ENCODE measurements around the gene SERPINH1. TPM values are rescaled to one million over a fixed set of nuclear protein-coding genes. Genes with fewer than 3 reads are reported as not detected.

SERPINH1 gene
- total RNA-seq, 1 experiment from 2014 or later, result 89.8 TPM

DNA sequence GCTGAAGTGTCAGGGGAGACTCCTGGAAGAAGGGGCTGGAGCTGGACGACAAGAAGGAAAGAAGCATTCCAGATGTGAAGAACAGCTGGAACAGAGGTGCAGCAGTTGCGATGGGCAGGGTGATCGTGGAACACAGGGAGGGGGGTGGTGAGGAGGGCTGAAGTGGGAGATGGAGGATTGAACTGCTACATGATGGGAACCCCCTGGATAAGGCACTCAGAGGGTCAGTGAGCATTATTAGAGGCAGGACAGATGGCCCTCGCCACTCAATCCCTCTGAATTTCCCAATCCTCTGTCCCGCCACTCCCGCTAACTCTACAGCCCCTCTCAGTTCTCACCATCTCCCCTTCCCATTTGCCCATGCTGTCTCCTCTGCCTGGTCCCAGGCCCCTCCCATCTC, 14.0 kb downstream of the SERPINH1 start:
- TF ChIP-seq CTCF (IDR thresholded peaks at IDR 0.05) (no peak), REST (IDR thresholded peaks at IDR 0.05; ENCODE audit: insufficient read depth in 1 of 2, low read depth in 2 of 2, low read length in 1 of 2) (no peak), POLR2AphosphoS5 (IDR thresholded peaks at IDR 0.05; ENCODE audit: low read depth, low read length) (no peak), TCF7L2 (IDR thresholded peaks at IDR 0.05; ENCODE audit: low read depth, low read length) (no peak), SIN3A (IDR thresholded peaks at IDR 0.05; ENCODE audit: borderline replicate concordance, insufficient read depth, low read depth, low read length) (no peak)
- in situ Hi-C loops (cut with HindIII; ENCODE audit: low pct_unique_long_range_greater_than_20kb, low sequenced_read_pairs), result no loop called here
- H3K4me1 ChIP-seq (ENCODE audit: control insufficient read depth, insufficient read depth, low read length), result no peaks in the 10 kb centered on the region; the same call in 1 of the 2 replicates
- ChIA-PET CTCF (interaction anchor here (0.7 to 1.1 kb wide), 10 partner anchors 10 to 509 kb away, joined by 3 to 5 read pairs (median 3); no protein-coding TSS in a partner anchor), POLR2A (interaction anchor here (0.6 kb wide), 1 partner anchor 553 kb away, joined by 3 read pairs; no protein-coding TSS in a partner anchor)
- H3K27ac ChIP-seq (ENCODE audit: low read length), result no peak overlapping the region
- no TSS peak for BruUV-seq (replicated peaks)
- intact Hi-C loops (cut with micrococcal nuclease; ENCODE audit: unreplicated experiment), result no loop called here
- H3K36me3 ChIP-seq (ENCODE audit: control insufficient read depth, insufficient read depth, low read length), result 0 out of 2 replicates have a peak, but pooled peaks cover 2% of the 10 kb centered on the region
- no peaks in the 10 kb centered on the region for H3K9me3 ChIP-seq (ENCODE audit: control insufficient read depth, insufficient read depth, low read depth, low read length)
- ATAC-seq (no peak), DNase-seq (ENCODE audit: low read depth, low spot score) (no peak)
- H3K27me3 ChIP-seq (ENCODE audit: control insufficient read depth, insufficient read depth, low read length), result no peaks in the 10 kb centered on the region; the same call in 1 of the 2 replicates
- no peak overlapping the region for H3K4me3 ChIP-seq (ENCODE audit: low read depth in 2 of 2, low read length in 2 of 2)

DNA sequence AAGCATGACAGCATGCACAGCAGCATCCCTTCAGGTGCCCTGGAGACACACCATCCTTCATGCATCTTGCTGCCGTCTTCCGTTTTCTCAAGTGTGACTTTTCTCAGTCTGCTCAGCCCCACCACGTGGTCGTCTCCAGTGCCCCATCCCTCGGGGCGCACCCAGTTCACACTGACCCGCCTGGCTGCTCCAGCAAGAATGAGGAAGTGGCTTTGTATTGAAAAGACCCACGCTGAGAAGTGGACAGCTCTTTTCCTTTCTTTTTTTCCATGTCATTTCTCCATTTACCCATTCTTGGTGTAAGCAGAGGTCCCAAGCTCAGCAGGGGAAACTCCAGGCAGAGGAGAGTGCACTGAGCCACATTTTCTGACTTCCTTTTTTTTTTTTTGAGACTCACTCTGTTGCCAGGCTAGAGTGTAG, 14.5 kb downstream of the SERPINH1 start:
- intact Hi-C loops (cut with micrococcal nuclease; ENCODE audit: unreplicated experiment), result no loop called here
- in situ Hi-C loops (cut with HindIII; ENCODE audit: low pct_unique_long_range_greater_than_20kb, low sequenced_read_pairs), result no loop called here
- H3K36me3 ChIP-seq (ENCODE audit: control insufficient read depth, insufficient read depth, low read length), result 0 out of 2 replicates have a peak, but pooled peaks cover 2% of the 10 kb centered on the region
- no TSS peak for BruUV-seq (replicated peaks)
- POLR2A ChIA-PET, result interaction anchor here (0.6 kb wide), 1 partner anchor 552 kb away, joined by 3 read pairs; no protein-coding TSS in a partner anchor
- no peak overlapping the region for H3K4me3 ChIP-seq (ENCODE audit: low read depth in 2 of 2, low read length in 2 of 2)
- H3K9me3 ChIP-seq (ENCODE audit: control insufficient read depth, insufficient read depth, low read depth, low read length), result no peaks in the 10 kb centered on the region
- no peaks in the 10 kb centered on the region; the same call in 1 of the 2 replicates for H3K4me1 ChIP-seq (ENCODE audit: control insufficient read depth, insufficient read depth, low read length)
- TF ChIP-seq TCF7L2 (IDR thresholded peaks at IDR 0.05; ENCODE audit: low read depth, low read length) (no peak), SIN3A (IDR thresholded peaks at IDR 0.05; ENCODE audit: borderline replicate concordance, insufficient read depth, low read depth, low read length) (no peak), POLR2AphosphoS5 (IDR thresholded peaks at IDR 0.05; ENCODE audit: low read depth, low read length) (no peak), CTCF (IDR thresholded peaks at IDR 0.05) (no peak), REST (IDR thresholded peaks at IDR 0.05; ENCODE audit: insufficient read depth in 1 of 2, low read depth in 2 of 2, low read length in 1 of 2) (no peak)
- DNase-seq (ENCODE audit: low read depth, low spot score), result no peak
- H3K27me3 ChIP-seq (ENCODE audit: control insufficient read depth, insufficient read depth, low read length), result no peaks in the 10 kb centered on the region; the same call in 1 of the 2 replicates
- no peak for ATAC-seq
- CTCF ChIA-PET, result interaction anchor here (0.7 kb wide), 6 partner anchors 12 to 508 kb away, joined by 3 to 5 read pairs (median 3); no protein-coding TSS in a partner anchor
- no peak overlapping the region for H3K27ac ChIP-seq (ENCODE audit: low read length)
